ENCODE data around the gene BTBD2.

DNA sequence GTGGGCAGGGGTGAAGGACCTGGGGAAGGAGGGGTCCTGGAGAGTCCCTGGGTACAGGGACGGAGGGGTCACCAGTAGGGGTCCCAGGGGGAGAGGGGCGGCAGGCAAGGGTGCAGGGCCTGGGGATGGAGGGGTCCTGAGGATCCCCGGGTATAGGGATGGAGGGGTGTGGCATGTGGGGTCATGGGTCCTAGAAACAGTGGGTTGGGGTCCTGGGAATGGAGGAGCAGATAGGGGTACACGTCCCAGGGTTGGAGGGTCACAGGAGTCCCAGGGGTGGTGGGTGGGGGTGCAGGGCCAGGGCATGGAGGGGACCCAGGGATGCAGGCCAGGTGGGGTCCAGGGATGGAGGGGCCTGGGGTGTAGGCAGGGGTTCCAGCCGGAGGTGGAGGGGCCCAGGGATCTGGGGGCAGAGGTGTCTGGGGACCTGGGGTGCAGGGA is 1.4 kb downstream of the BTBD2 start:
- no peak for TF ChIP-seq TBP (IDR thresholded peaks at IDR 0.05; ENCODE audit: low read depth, low read length)
- TF ChIP-seq, protein P1, sequence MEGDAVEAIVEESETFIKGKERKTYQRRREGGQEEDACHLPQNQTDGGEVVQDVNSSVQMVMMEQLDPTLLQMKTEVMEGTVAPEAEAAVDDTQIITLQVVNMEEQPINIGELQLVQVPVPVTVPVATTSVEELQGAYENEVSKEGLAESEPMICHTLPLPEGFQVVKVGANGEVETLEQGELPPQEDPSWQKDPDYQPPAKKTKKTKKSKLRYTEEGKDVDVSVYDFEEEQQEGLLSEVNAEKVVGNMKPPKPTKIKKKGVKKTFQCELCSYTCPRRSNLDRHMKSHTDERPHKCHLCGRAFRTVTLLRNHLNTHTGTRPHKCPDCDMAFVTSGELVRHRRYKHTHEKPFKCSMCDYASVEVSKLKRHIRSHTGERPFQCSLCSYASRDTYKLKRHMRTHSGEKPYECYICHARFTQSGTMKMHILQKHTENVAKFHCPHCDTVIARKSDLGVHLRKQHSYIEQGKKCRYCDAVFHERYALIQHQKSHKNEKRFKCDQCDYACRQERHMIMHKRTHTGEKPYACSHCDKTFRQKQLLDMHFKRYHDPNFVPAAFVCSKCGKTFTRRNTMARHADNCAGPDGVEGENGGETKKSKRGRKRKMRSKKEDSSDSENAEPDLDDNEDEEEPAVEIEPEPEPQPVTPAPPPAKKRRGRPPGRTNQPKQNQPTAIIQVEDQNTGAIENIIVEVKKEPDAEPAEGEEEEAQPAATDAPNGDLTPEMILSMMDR (IDR thresholded peaks at IDR 0.05; ENCODE audit: control extremely low read depth in 1 of 3, insufficient read depth in 1 of 3, low read depth in 1 of 3, low read length in 3 of 3) = no peak
